Vagina (tissue), 2 donors: ENCODE measurements around the gene LMO1.

Experiments used
- CTCF ChIP-seq, 3 experiments: fragments of 450-650 bp in 2 of 3; fragments of 200-600 bp in 1 of 3; sonication (generic) in 1 of 3; IDR thresholded peaks; one replicate each; pipeline ENCODE4 v1.5.1; 2017 to 2019; ENCODE audit warnings: antibody characterized with exemption in 3 of 3, mild to moderate bottlenecking in 2 of 3, moderate library complexity in 2 of 3
- POLR2A ChIP-seq, 2 donors: fragments of 450-650 bp; IDR thresholded peaks; one replicate each; pipeline ENCODE4 v1.6.1; 2017; ENCODE audit warnings: antibody characterized with exemption in 2 of 2, mild to moderate bottlenecking in 2 of 2, moderate library complexity in 2 of 2
- POLR2AphosphoS5 ChIP-seq, 2 donors: sonication (generic); formaldehyde crosslinking; IDR thresholded peaks; one replicate each; pipeline ENCODE4 v1.9.0; 2017; ENCODE audit warnings: antibody characterized with exemption in 2 of 2, mild to moderate bottlenecking in 2 of 2, low read depth in 1 of 2; ENCODE audit not compliant: insufficient read depth in 1 of 2

GRCh38 chr11:8285228-8285627 is 21.6 kb upstream of the LMO1 start:
- no peak for TF ChIP-seq POLR2A (IDR thresholded peaks at IDR 0.05)
- TF ChIP-seq POLR2AphosphoS5 (IDR thresholded peaks at IDR 0.05; ENCODE audit: insufficient read depth in 1 of 2, low read depth in 1 of 2), result no peak
- TF ChIP-seq CTCF (IDR thresholded peaks at IDR 0.05), result no peak
